Endometrial microvascular endothelial cells (primary cell): ENCODE results near the gene CHMP4B. TPM values are rescaled to one million over a fixed set of nuclear protein-coding genes. Genes with fewer than 3 reads are reported as not detected.

ENCODE experiments used
- in situ Hi-C: cut with HindIII; loops from 2 replicates; pipeline ENCODE4 v1.10.0; 2017; ENCODE audit warnings: low sequenced_read_pairs, low pct_unique_long_range_greater_than_20kb; ENCODE audit errors: inconsistent ontology term
- total RNA-seq: library from RNA; depleted of rRNA; stranded (reverse); fragments of >200 nt; gene quantifications from one replicate; pipeline ENCODE4 v1.2.3, GENCODE V29; 2015; ENCODE audit errors: inconsistent ontology term

CHMP4B gene, protein sequence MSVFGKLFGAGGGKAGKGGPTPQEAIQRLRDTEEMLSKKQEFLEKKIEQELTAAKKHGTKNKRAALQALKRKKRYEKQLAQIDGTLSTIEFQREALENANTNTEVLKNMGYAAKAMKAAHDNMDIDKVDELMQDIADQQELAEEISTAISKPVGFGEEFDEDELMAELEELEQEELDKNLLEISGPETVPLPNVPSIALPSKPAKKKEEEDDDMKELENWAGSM
- 35.4 TPM for total RNA-seq

DNA sequence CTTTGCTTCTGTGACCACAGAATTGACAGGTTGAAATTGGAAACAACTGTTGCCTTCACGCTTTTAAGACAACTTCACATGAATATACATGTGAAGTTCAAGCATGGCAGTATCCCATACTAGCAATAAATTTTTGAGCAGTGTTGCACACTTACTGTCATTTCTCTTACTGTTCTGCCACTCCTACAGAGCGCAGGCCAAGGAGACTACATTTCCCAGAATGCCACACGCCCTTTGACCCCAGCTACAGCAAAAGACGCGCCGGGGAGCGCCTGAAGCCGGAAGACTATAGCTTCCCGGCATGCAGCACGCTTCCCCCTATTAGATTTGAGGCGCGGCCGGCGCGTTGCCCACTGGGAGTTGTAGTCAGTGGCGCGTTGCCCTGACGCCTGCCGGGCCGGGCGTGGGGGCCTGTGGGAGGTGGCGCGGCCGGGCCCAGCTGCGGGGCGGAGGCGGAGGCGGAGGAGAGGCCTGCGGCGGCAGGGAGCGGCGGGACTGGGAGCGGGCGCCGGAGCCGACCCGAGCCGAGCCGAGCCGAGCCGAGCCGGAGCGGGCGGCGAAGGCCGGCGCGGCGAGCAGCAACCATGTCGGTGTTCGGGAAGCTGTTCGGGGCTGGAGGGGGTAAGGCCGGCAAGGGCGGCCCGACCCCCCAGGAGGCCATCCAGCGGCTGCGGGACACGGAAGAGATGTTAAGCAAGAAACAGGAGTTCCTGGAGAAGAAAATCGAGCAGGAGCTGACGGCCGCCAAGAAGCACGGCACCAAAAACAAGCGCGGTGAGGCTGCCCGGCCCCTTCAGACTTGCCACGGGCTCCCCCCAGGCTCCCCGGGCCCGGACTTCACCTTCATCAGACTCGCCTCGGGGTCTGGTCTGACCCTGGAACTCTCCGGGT lies at the start of gene CHMP4B:
Gene CHMP4B, plus strand, starts transcription at position 464 of the 891 bp plus-strand sequence. Its CDS starts 121 bp downstream, at position 585.
- in situ Hi-C loops = no loop called here

DNA sequence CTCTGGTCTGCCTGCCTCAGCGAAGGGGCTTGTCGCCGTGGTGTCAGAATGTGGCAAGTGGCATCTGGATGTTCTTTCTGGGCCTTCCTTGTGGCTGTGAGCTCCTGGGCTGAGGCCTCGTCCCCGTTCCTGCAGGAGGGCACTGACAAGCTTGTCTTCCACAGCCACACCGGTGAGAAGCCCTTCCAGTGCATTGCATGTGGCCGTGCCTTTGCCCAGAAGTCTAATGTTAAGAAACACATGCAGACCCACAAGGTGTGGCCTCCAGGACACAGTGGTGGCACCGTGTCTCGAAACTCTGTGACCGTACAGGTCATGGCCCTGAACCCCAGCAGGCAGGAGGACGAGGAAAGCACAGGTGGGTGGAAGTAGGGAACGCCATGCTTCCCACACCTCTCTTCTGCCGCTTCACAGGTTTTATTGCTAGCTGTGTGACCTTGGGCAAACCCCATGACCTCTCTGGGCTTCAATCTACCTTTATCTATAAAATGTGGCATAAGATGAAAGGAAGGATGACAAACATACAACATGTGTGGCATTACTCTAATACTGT lies 49.4 kb upstream of the CHMP4B start:
- in situ Hi-C loops = no loop called here

DNA sequence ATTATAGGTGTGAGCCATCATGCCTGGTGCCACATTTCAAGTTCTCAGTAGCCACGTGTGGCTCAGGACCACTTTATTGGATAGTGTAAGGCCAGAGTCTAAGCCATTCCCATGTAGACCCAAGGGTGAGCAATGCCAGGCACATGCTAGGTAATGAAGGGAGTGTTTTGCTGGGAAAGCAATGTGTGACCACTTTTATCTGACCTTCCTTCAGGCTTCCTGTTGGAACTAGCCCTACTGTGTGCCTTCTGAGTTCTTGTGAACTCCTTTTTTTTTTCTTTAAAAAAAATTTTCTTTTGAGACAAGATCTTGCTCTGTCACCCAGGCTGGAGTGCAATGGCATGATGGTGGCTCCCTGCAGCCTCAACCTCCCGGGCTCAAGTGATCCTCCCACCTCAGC lies 46.0 kb upstream of the CHMP4B start:
- in situ Hi-C loops = no loop called here

DNA sequence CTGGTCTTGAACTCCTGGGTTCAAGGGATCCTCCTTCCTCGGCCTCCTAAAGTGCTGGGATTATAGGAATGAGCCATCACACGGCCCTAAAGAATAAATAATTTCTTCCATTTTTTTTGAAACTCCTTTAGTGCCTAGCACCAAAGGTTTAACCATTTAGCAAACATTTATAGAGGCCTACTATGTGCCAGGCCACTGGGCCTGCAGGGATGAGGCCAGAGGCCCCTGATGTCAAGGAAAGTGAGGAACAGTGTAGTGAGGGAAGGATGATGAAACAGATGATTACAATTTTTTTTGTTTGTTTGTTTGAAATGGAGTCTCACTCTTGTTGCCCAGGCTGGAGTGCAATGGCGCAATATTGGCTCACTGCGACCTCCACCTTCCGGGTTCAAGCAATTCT lies 45.6 kb upstream of the CHMP4B start:
- in situ Hi-C loops = no loop called here

DNA sequence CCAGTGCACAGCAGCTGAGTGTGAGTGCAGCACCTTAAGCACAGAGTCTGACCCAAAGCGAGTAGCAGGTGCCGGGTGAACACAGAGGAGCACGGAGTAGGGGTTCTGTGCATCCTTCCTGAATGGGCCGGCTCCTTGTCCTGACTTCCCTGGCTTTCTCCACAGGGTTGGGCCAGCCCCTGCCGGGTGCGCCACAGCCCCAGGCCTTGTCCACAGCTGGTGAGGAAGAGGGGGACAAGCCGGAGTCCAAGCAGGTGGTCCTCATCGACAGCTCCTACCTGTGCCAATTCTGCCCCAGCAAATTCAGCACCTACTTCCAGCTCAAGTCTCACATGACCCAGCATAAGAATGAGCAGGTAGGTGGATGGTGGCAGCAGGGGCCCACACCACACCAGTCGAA lies 44.5 kb upstream of the CHMP4B start:
- in situ Hi-C loops = no loop called here

DNA sequence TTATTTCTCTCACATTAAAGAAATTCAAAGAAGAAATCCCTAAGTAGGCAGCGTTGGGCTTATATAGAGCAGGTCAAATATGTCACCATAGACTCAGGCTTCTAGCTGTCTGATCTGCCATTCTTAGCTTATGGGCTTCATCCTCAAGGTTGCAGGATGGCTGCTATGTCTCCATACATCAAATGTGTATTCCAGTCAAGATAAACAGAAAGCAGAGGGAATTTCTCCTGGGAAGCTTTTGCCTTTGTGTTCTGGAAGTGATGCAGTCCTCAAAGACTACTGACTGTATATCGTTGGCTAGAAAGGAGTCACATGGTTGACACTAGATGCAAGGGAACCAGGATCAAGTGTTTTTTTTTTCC lies 43.4 kb upstream of the CHMP4B start:
- in situ Hi-C loops = no loop called here

DNA sequence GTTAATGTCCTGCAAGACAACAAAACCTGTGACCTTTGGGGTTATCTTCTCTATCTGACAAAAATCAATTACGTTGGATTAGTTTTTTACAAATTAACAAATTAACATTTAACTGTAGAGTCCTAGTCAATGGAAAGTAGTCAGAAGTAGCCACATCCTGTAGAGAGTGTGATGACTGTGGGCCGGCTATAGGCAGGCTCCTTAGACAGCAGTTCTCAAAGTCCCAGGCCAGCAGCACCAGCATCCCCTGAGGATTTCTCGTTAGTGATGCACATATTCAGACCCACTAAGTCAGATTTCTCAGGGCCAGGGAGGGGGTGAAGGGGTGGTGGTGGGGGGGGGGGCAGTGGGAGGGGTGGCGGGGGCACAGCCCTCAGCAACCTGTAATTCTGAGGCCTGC lies 42.1 kb upstream of the CHMP4B start:
- in situ Hi-C loops = no loop called here

DNA sequence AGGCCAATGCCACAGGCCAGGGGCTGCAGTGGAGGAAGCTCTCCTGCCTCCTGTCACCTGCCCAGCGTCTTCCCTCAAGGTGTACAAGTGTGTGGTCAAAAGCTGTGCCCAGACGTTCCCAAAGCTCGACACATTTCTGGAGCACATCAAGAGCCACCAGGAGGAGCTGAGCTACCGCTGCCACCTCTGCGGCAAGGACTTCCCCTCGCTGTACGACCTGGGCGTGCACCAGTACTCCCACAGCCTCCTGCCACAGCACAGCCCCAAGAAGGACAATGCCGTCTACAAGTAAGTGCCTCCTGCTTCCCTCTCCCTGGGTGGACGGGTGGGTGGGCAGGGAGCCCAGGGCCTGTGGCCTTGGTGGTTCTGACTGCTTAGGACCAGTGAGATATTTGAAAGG lies 41.1 kb upstream of the CHMP4B start:
- in situ Hi-C loops = no loop called here

DNA sequence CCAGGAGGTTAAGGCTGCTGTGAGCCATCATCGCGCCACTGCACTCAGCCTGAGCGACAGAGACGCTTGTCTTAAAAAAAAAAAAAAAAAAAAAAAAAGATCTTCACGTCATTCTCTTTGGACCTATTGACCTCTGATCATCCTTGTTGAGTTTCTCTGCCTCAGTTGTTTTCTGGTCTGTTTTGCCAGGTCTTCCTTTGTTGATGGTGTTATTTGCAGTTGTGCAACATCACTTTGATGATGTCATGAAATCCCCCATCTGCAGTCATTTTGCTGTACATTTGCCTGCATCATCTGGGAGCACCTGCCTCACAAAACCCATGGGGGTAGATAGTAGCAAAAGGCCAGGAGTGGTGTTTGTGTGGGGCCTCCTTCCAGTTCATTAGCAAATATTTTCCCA lies 39.2 kb upstream of the CHMP4B start:
- in situ Hi-C loops = no loop called here

DNA sequence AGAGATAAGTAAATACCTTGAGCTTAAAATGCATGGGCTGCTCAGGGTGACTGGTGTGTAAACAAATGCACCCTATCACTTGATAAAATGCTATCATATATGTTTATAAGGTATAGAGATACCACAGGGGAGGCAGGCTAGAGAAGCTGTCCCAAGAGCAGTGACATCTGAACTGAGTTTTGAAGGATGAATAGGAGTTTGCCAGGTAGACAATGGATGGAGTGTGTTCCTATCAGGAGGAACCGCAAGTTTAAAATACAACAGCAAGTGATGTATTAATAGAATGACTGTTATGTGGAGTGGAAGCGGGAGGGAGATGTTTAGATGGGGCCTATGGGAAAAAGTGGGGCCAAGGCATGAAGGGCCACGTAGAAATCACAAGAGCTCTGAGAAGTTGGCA lies 38.7 kb upstream of the CHMP4B start:
- in situ Hi-C loops = no loop called here

DNA sequence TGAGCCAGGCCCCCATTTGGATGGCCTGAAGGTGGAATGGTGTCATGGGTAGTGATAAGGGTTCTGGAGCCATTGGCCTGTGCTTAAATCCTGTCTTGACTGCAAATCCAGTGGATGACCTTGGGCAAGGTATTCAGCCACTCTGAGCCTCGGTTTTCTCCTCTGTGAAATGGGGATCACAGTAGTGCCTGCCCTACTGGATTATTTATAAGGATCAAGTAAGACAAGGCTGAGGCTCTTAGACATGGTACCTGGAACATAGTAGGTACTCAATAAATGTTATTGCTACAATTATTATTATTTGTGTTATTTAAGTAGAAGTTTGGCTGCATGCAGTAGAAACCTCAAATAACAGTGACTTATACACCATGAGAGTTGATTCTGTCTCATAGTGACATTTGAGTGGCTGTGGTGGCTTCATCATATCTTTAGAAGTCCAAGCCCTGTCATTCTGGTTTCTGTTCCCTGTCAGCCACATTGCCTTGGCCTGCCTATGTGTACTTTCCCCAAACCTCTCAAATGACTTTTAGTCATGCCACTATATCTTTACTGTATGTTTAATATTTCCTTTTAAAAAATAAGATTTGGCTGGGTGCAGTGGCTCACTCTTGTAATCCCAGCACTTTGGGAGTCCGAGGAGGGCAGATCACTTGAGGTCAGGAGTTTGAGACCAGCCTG lies 37.6 kb upstream of the CHMP4B start:
- in situ Hi-C loops = no loop called here

DNA sequence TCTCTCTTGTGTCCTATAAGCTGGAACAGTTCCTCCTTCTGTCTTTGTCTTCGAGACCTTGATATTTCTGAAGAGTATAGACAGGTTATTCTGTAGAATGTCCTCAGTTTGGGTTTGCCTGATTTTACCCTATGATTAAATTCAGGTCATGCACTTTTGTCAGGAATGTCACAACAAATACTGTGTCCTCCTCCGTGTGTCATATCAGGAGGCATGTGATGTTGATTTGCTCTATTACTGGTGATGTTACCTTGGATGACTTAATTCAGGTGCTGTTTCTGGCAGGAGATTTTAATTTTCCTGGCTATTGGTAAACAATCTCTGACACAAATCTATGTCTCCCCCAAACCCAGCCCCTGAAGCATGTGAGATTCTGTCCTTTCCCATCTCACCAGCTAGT lies 33.3 kb upstream of the CHMP4B start:
- in situ Hi-C loops = no loop called here

DNA sequence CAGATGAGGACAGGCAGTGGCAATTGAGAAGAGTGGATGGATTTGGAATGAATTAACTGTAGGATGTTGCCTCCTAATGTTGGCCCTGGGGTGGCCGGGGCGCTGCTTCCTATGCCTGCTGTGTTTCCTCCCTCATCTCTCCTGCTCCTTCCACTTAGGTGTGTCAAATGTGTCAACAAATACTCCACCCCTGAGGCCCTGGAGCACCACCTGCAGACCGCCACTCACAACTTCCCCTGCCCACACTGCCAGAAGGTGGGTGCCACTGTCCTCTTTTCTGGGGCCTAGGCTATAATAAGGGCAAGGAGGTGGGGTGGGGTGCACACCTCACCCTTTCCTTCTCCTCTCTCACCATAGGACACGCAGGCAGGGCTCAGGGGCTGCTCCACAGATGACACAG lies 30.0 kb upstream of the CHMP4B start:
- in situ Hi-C loops = no loop called here

DNA sequence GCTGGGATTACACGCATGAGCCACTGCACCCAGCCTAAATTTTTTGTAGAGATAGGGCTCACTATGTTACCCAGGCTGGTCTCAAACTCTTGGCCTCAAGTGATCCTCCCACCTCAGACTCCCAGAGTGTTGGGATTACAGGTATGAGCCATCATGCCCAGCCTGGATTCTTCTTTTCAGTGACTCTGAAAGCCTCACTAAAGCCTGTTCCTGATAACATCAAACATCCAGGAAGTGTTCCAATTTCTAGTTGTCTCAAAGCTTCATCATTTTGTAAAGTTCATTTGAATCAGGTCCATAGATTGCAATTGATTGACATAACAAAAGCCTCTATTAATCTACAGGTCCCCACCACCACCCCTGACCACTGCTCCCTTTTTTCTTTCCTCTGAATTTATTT lies 29.2 kb upstream of the CHMP4B start:
- in situ Hi-C loops = no loop called here

DNA sequence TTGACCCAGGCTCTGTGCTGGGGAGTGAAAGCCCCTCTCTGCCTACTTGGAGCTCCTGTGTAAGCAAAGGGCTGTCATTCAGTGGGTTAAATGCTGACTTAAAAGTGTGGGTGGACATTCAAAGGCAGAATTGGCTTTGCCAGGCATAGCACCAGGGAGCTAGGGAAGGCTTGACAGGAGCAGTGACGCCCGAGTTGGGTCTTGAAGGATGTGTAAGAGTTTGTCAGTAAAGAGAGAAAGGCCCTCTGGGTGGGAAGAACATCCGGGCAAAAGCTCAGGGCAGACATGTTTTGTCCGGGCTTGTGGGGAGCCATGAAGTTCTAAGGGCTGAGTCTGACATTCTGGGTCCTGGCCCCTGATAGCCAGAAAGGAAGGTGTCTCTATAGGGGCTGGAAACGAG lies 27.9 kb upstream of the CHMP4B start:
- in situ Hi-C loops = no loop called here

DNA sequence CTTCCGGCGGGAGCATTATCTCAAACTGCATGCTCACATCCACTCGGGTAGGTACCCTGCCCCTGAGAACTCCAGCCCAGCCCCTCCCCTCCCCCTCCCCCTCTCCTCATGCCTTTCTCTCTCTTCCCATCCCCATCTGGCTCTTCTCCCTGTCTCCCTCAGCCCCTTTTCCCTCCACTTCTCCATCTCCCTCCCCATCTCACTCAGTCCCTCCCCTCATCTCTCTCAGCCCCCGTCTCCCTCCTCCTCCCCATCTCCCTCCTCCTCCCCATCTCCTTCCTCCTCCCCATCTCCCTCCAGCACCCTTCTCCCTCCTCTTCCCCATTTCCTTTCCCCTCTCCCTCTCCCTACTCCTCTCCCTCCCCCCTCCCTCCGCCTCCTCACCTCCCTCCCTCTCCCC lies 27.3 kb upstream of the CHMP4B start:
- in situ Hi-C loops = no loop called here

DNA sequence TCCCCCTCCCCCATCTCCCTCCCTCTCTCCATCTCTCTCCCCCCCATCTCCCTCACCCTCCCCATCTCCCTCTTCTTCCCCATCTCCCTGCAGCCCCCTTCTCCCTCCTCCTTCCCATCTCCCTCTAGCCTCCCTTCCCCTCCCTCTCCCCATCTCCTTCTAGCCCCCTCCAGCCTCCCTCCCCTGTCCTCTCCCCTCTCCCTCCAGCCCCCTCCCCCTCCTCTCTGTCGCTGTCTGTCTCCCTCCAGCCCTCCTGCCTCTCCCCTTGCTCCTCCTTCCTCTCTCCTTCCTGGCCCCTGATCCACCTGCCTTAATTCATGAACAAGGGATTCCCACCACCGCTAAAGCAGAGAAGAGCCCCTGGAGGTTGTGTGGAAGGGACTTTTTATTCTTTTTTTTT lies 26.9 kb upstream of the CHMP4B start:
- in situ Hi-C loops = no loop called here

DNA sequence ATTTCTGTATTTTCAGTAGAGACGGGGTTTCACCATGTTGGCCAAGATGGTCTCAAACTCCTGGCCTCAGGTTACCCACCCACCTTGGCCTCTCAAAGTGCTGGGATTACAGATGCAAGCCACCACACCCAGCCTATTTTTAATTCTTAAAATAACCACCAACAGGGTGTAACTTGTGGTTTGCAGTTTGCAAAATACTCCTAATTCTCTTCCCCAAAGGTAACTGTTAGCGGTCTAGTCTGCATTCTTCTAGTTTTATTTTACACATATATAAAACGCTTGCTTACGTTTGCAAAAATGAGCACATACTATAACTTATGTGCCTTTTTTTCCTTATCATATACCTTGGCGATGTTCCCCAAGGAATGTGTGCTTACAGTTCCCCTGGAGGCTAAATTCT lies 25.6 kb upstream of the CHMP4B start:
- in situ Hi-C loops = no loop called here

DNA sequence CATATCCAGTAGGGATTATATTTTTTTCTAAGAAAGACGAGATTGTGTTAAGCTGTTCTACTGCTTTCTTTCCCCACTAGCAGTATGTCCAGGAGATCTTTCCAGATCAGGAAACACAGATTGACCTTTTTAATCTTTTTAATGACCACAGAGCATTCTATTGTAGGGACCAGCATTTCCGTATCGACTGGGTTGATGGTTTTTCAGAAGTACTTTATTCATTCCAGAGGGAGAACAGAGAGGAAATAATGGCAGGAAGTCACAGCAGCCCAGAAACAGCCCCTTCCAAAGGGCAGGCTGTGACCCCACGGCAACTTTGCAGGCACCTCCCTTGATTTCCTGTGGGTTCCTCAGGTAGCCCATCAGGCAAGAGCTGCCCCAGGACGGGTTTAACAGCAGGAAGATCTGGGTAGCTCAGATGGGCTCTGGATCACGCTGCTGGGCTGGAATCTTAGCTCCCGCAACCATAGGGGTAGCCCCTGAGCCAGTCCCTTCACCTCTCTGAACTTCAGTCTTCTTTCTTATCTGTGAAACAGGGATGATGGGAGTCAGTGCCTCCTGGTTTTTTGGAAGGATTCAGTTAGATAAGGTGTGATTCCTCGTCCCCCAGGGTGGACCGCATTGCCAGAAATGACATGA lies 23.8 kb upstream of the CHMP4B start:
- in situ Hi-C loops = no loop called here
